B cell (primary cell): Measurements from ENCODE around the gene IL1RAPL1.

Experiments
- EZH2 ChIP-seq: IDR thresholded peaks from 2 replicates; pipeline ENCODE4 v1.6.1; 2012; ENCODE audit warnings: borderline replicate concordance, low read depth, mild to moderate bottlenecking, moderate library complexity, low read length; ENCODE audit not compliant: insufficient read depth, poor library complexity, severe bottlenecking
- TF ChIP-seq, protein P1 (sequence below): fragments of 200-600 bp; IDR thresholded peaks from one replicate; pipeline ENCODE4 v1.8.0; 2022; ENCODE audit warnings: antibody characterized with exemption, mild to moderate bottlenecking

DNA sequence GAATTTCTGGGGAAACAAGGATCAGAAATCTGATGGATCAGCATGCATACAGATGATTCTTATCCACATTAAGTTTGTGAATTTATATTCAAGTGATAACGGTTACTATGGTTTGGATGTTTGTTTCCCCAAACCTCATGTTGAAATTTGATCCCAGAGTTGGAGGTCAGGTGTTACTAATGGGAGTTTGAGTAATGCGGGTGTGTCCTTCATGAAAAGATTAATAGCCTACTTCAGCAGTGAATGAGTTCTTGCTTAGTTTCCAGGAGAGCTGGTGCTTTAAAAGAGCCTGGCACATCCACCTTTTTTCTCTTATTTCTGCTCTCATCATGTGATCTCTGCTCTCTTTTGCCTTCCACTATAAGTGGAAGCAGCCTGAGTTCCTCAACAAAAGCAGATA, 712.4 kb downstream of the IL1RAPL1 start:
- TF ChIP-seq, protein P1, sequence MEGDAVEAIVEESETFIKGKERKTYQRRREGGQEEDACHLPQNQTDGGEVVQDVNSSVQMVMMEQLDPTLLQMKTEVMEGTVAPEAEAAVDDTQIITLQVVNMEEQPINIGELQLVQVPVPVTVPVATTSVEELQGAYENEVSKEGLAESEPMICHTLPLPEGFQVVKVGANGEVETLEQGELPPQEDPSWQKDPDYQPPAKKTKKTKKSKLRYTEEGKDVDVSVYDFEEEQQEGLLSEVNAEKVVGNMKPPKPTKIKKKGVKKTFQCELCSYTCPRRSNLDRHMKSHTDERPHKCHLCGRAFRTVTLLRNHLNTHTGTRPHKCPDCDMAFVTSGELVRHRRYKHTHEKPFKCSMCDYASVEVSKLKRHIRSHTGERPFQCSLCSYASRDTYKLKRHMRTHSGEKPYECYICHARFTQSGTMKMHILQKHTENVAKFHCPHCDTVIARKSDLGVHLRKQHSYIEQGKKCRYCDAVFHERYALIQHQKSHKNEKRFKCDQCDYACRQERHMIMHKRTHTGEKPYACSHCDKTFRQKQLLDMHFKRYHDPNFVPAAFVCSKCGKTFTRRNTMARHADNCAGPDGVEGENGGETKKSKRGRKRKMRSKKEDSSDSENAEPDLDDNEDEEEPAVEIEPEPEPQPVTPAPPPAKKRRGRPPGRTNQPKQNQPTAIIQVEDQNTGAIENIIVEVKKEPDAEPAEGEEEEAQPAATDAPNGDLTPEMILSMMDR: no peak
- no peak for TF ChIP-seq EZH2
